GM13976 (cell line): ENCODE data around the gene GPC3.
"Not testable (repeated sequence)": the region's sequence is repeated elsewhere in the genome, so short reads cannot be mapped to it uniquely, and the experiment has no call there.

Source experiments
- DNase-seq: peaks from one replicate; pipeline ENCODE4 v3.0.0; 2012; ENCODE audit warnings: low spot score
- CTCF ChIP-seq: IDR thresholded peaks from 2 replicates; pipeline ENCODE4 v1.5.1; 2012; ENCODE audit warnings: borderline replicate concordance, mild to moderate bottlenecking; ENCODE audit not compliant: insufficient read depth; ENCODE audit errors: extremely low read depth, missing control alignments, control extremely low read depth
- in situ Hi-C: fragments of 300-500 bp; cut with MboI; formaldehyde crosslinking; loops from one replicate; pipeline ENCODE4 v1.12.0; 2022; ENCODE audit warnings: low sequenced_read_pairs, mixed read lengths, inconsistent platforms; ENCODE audit not compliant: unreplicated experiment

GPC3 gene

GRCh38 chrX:134020910-134021309, 35.5 kb upstream of the GPC3 start:
- no peak for DNase-seq
- no peak for TF ChIP-seq CTCF

GRCh38 chrX:134019567-134020206, 34.3 kb upstream of the GPC3 start:
- no peak for TF ChIP-seq CTCF
- in situ Hi-C loops = no loop called here
- DNase-seq = no peak

More at GRCh38 chrX:134020910-134021309, 35.5 kb upstream of the GPC3 start:
- in situ Hi-C loops = no loop called here

- in situ Hi-C loops, DNase-seq: not testable (repeated sequence)
Measured at GRCh38 chrX:134016309-134016708, 30.9 kb upstream of the GPC3 start.

GRCh38 chrX:134015510-134015909, 30.1 kb upstream of the GPC3 start:
- DNase-seq, in situ Hi-C loops: not testable (repeated sequence)

- in situ Hi-C loops = no loop called here
- no peak for TF ChIP-seq CTCF
- DNase-seq = no peak
Measured at GRCh38 chrX:134013524-134013923, 28.1 kb upstream of the GPC3 start.

GRCh38 chrX:134013092-134013497, 27.7 kb upstream of the GPC3 start:
- TF ChIP-seq CTCF = no peak
- in situ Hi-C loops = no loop called here
- no peak for DNase-seq

GRCh38 chrX:134010690-134011089, 25.3 kb upstream of the GPC3 start:
- DNase-seq = no peak
- in situ Hi-C loops = no loop called here
- TF ChIP-seq CTCF = no peak

GRCh38 chrX:134007716-134008115, 22.3 kb upstream of the GPC3 start:
- TF ChIP-seq CTCF = no peak
- in situ Hi-C loops = no loop called here
- DNase-seq = no peak
